Keratinocyte (primary cell): ENCODE results near the gene TACC2.

Experiments
- EZH2 ChIP-seq: IDR thresholded peaks from one replicate; pipeline ENCODE4 v1.6.1; 2012; ENCODE audit warnings: inconsistent platforms, mild to moderate bottlenecking, low read length, moderate library complexity
- TF ChIP-seq, protein P1 (sequence below), 3 experiments: IDR thresholded peaks in 1 of 3; conservative IDR thresholded peaks in 1 of 3; optimal IDR thresholded peaks in 1 of 3; 2 replicates in 2 of 3; 3 replicates in 1 of 3; pipeline versions ENCODE3 to v1.5.1; 2011; ENCODE audit warnings: low read length in 3 of 3, mild to moderate bottlenecking in 3 of 3, moderate library complexity in 2 of 3, control low read depth in 1 of 3, inconsistent platforms in 1 of 3; ENCODE audit not compliant: insufficient read depth in 2 of 3; ENCODE audit errors: extremely low read depth in 1 of 3

DNA sequence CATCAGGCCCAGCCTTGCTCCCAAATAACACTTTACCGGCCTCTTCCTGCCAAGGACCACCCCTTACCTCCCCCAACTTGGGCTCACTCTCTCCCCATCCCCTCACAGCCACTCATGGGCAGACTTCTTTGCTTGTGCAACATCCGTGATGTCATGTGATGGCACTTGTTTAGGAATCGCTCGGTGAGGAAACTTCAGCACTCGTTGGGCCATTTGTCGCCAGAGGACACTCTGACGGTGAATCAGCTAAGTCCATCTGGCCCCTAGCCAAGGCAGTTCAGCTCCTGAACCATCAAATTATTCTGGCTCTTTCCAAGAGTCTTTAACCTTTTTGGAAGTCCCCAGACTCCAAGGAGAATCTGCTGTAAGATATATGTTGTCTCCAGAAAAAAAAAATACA, 301.4 kb downstream of the TACC2 start:
- TF ChIP-seq, protein P1, sequence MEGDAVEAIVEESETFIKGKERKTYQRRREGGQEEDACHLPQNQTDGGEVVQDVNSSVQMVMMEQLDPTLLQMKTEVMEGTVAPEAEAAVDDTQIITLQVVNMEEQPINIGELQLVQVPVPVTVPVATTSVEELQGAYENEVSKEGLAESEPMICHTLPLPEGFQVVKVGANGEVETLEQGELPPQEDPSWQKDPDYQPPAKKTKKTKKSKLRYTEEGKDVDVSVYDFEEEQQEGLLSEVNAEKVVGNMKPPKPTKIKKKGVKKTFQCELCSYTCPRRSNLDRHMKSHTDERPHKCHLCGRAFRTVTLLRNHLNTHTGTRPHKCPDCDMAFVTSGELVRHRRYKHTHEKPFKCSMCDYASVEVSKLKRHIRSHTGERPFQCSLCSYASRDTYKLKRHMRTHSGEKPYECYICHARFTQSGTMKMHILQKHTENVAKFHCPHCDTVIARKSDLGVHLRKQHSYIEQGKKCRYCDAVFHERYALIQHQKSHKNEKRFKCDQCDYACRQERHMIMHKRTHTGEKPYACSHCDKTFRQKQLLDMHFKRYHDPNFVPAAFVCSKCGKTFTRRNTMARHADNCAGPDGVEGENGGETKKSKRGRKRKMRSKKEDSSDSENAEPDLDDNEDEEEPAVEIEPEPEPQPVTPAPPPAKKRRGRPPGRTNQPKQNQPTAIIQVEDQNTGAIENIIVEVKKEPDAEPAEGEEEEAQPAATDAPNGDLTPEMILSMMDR (optimal IDR thresholded peaks at IDR 0.05 in 1 of 3, IDR thresholded peaks at IDR 0.05 in 1 of 3, conservative IDR thresholded peaks at IDR 0.05 in 1 of 3; ENCODE audit: extremely low read depth in 1 of 3, insufficient read depth in 2 of 3, low read length in 3 of 3): no peak
- no peak for TF ChIP-seq EZH2
